ENCODE results near the gene CYP8B1. TPM values are rescaled to one million over a fixed set of nuclear protein-coding genes. Genes with fewer than 3 reads are reported as not detected.

CYP8B1 gene
- total RNA-seq, 2 donors from 2014 or later = not detected

- DNase-seq (ENCODE audit: low spot score) (no peak), ATAC-seq (ENCODE audit: insufficient number of reproducible peaks, low FRiP score, low read depth) (no peak)
- Histone ChIP-seq H3K9me3 (no peaks in the 10 kb centered on the region), H3K4me3 (peak overlapping the region; percentile 90), H3K27ac (no peak overlapping the region), H3K36me3 (peaks cover 13% of the 10 kb centered on the region), H3K4me1 (ENCODE audit: control insufficient read depth in 1 of 2, low read depth in 2 of 2) (peaks cover 6 to 17% of the 10 kb centered on the region in 2 donors), H3K27me3 (replicated peaks; ENCODE audit: insufficient read depth) (no peaks in the 10 kb centered on the region)
- TF ChIP-seq CTCF (IDR thresholded peaks at IDR 0.05) = no peak
These were observed 31.1 kb upstream of the CYP8B1 start for GRCh38 chr3:42906848-42907183.

- Histone ChIP-seq H3K36me3 (peaks cover 12% of the 10 kb centered on the region), H3K4me1 (ENCODE audit: control insufficient read depth in 1 of 2, low read depth in 2 of 2) (peaks cover 6 to 17% of the 10 kb centered on the region in 2 donors), H3K4me3 (peak within 1 kb of the TSS; percentile 90), H3K27ac (peak within 1 kb of the TSS; percentile 37 to 40), H3K27me3 (replicated peaks; ENCODE audit: insufficient read depth) (no peaks in the 10 kb centered on the region), H3K9me3 (no peaks in the 10 kb centered on the region)
- peak; percentile 81 for ATAC-seq (ENCODE audit: insufficient number of reproducible peaks, low FRiP score, low read depth)
- no peak for TF ChIP-seq CTCF (IDR thresholded peaks at IDR 0.05)
- no peak for DNase-seq (ENCODE audit: low spot score)
These were observed 30.6 kb upstream of the CYP8B1 start, which contains the start of gene ZNF662 for GRCh38 chr3:42906070-42906847. Gene ZNF662 (plus strand): TSS chr3:42906142. CDS start chr3:42908115, 1,973 bp downstream.

- Histone ChIP-seq H3K36me3 (peaks cover 8% of the 10 kb centered on the region), H3K9me3 (no peaks in the 10 kb centered on the region), H3K4me1 (ENCODE audit: control insufficient read depth in 1 of 2, low read depth in 2 of 2) (peaks cover 6 to 17% of the 10 kb centered on the region in 2 donors), H3K27me3 (replicated peaks; ENCODE audit: insufficient read depth) (no peaks in the 10 kb centered on the region), H3K27ac (peak overlapping the region in 1 of 2 donors; percentile 40), H3K4me3 (peak overlapping the region; percentile 90)
- TF ChIP-seq CTCF (IDR thresholded peaks at IDR 0.05) = no peak
- DNase-seq (ENCODE audit: low spot score) = no peak
- no peak for ATAC-seq (ENCODE audit: insufficient number of reproducible peaks, low FRiP score, low read depth)
These were observed 30.0 kb upstream of the CYP8B1 start for GRCh38 chr3:42905740-42906069.

GRCh38 chr3:42904076-42904475, 28.4 kb upstream of the CYP8B1 start:
- no peaks in the 10 kb centered on the region for H3K9me3 ChIP-seq
- ATAC-seq (ENCODE audit: insufficient number of reproducible peaks, low FRiP score, low read depth) (no peak), DNase-seq (ENCODE audit: low spot score) (no peak)
- no peak overlapping the region for H3K4me3 ChIP-seq
- no peak overlapping the region for H3K27ac ChIP-seq
- peaks cover 6 to 17% of the 10 kb centered on the region in 2 donors for H3K4me1 ChIP-seq (ENCODE audit: control insufficient read depth in 1 of 2, low read depth in 2 of 2)
- peaks cover 5% of the 10 kb centered on the region for H3K36me3 ChIP-seq
- TF ChIP-seq CTCF (IDR thresholded peaks at IDR 0.05) = no peak
- no peaks in the 10 kb centered on the region for H3K27me3 ChIP-seq (replicated peaks; ENCODE audit: insufficient read depth)

GRCh38 chr3:42902257-42902656, 26.6 kb upstream of the CYP8B1 start:
- no peak overlapping the region for H3K27ac ChIP-seq
- no peaks in the 10 kb centered on the region for H3K27me3 ChIP-seq (replicated peaks; ENCODE audit: insufficient read depth)
- DNase-seq (ENCODE audit: low spot score) (no peak), ATAC-seq (ENCODE audit: insufficient number of reproducible peaks, low FRiP score, low read depth) (no peak)
- H3K4me1 ChIP-seq (ENCODE audit: control insufficient read depth in 1 of 2, low read depth in 2 of 2) = peaks cover 6 to 14% of the 10 kb centered on the region in 2 donors
- no peaks in the 10 kb centered on the region for H3K36me3 ChIP-seq
- no peaks in the 10 kb centered on the region for H3K9me3 ChIP-seq
- TF ChIP-seq CTCF (IDR thresholded peaks at IDR 0.05) = no peak
- no peak overlapping the region for H3K4me3 ChIP-seq
